Astrocyte (in vitro differentiated cells and primary cell): ENCODE measurements around the gene GDF10.

Experiments used
- EZH2 ChIP-seq: IDR thresholded peaks from 2 replicates; pipeline ENCODE4 v1.6.1; 2012; ENCODE audit warnings: mild to moderate bottlenecking, low read length, inconsistent platforms; ENCODE audit not compliant: insufficient read depth
- TF ChIP-seq, protein P1 (sequence below): IDR thresholded peaks from 2 replicates; pipeline ENCODE4 v1.5.1; 2011; ENCODE audit warnings: low read depth, mild to moderate bottlenecking, inconsistent platforms, low read length, moderate library complexity; ENCODE audit not compliant: insufficient read depth

DNA sequence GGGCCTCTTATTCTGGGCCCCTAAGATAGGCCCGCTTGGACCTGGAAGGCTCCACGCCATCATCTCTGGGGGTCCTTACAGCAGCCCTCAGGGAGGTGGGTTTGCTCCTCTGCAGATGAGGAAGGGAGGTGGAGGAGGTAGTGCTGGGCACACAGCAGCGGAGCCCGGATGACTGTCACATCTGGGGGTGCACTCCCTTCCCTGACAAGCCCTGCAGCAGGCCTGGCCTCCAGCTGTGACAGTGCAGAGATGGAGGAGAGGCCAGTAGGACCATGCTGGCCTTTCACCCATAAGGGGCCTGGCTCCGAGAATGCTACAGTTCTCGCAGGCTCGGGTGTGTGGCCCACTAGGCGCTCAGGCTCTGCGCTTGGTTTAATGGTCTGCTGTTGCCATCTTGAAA lies 31.5 kb downstream of the GDF10 start:
- TF ChIP-seq, protein P1, sequence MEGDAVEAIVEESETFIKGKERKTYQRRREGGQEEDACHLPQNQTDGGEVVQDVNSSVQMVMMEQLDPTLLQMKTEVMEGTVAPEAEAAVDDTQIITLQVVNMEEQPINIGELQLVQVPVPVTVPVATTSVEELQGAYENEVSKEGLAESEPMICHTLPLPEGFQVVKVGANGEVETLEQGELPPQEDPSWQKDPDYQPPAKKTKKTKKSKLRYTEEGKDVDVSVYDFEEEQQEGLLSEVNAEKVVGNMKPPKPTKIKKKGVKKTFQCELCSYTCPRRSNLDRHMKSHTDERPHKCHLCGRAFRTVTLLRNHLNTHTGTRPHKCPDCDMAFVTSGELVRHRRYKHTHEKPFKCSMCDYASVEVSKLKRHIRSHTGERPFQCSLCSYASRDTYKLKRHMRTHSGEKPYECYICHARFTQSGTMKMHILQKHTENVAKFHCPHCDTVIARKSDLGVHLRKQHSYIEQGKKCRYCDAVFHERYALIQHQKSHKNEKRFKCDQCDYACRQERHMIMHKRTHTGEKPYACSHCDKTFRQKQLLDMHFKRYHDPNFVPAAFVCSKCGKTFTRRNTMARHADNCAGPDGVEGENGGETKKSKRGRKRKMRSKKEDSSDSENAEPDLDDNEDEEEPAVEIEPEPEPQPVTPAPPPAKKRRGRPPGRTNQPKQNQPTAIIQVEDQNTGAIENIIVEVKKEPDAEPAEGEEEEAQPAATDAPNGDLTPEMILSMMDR = no peak
- TF ChIP-seq EZH2 = no peak
